Effector CD4-positive, alpha-beta T cell (primary cell): ENCODE results near the gene BRME1.

Experiments
- DNase-seq: peaks from one replicate; pipeline ENCODE4 v3.0.0-alpha.2; 2020

The BRME1 gene

DNA sequence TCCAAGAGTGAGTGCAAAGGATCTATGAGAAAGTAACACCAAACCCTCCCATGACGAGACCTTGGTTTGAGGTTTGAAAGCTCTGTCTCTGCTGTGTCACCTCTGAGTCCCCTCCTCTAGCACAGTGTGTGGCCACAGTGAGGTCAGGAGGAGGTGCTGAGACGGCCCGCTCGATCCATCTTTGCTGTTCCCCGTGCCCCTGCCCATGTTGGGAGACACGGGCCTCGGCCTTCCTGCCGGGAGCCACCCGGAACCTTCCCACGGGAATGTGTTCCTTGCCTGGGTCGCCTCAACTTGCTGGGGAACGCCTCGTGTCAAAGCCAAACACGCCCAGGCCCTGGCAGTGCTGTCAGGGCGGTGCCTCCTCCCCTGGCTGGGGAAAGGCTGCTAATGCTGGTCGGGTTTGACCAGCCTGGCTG, 18.9 kb downstream of the BRME1 start:
- no peak for DNase-seq

DNA sequence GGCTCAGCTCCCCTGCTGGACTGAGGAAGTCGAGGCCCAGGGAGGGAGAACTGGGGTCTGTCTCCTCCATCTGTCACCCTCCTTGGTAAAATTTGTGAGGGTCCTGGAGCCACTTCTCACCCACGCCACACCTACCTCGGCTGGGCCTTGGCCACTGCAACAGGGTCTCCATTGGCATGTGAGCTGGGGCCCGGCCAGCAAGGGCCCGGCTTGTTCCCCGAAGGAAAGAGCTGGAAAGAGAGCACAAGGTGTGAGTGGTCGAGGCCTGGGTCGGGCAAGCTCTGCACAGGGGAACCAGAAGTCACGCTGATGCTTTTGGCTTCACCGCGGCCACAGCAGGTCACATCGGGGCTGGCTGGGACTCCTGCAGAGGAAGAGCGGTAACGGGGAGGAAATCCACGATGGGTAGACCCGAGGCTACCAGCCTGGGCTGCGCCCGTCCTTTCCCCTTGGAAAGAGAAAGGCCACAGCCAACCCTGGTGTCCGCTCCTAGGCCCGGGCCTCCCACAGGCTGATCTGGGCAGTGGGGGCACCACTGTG, 20.0 kb downstream of the BRME1 start:
- no peak for DNase-seq

DNA sequence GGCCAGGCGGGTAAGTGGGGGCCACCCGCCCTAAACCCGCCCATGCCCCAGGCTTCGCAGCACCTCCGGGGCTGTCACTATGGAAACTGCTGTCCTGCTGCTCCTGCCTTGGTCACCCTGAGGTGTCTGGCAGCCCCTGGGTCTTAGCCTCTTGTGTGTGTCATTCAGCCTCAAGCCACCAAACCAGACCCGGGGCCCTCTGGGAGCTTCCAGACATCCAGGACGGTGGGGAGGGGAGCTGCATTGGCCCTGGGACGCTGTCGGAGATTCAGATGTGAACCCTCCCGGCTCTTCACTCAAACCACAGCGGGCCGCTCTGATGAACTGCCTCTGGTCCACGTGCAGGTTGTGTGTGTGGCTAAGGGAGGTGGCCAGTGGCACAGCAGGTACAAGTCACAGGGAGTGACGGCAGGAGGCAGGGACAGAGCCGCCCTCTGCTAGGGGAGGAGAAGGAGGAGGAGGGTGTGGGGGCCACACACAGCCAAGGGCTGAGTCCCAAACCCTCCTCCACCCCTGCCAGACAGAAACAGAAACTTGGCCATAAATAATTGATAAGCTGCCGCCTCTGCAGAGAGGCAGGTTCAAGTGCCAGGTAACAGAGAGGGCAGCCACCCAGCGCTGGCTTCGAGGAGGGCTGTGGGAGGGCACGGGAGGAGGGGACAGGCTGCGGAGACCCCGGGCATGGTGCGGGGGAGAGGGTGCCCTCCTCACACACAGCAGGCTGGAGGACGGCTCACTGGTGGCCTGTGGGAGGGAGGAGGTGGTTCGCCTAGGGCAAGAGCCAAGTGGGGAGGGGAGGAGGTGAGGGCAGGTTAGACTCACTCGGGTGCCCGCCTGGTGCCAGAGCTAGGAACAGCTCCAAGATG, 21.0 kb downstream of the BRME1 start:
- no peak for DNase-seq

DNA sequence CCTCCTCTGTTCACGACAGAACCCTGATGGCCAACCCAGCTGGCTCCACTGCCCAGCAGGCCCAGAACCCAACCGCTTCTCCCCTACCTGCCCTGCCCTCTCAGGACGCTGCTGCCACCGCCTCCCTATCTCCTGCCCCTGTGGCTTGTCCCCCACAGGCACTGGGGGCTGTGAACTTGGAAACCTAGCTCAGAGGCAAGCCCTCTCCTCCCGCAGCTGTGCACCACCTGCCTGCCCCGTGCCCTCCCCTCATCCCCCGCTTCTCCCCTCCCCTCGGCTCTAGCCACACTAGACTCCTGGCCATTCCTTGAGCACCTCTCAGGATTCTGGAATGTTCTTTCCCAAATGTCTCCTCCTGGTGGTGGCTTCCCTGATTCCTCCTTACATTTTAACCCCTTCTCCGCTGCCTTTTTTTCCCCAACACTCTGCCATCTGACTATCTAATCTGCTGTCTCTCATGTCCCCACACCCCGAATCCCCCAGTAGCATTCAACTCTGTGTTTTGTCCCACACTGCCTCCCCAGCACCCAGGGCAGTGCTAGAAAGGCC, 22.3 kb downstream of the BRME1 start:
- DNase-seq = no peak

DNA sequence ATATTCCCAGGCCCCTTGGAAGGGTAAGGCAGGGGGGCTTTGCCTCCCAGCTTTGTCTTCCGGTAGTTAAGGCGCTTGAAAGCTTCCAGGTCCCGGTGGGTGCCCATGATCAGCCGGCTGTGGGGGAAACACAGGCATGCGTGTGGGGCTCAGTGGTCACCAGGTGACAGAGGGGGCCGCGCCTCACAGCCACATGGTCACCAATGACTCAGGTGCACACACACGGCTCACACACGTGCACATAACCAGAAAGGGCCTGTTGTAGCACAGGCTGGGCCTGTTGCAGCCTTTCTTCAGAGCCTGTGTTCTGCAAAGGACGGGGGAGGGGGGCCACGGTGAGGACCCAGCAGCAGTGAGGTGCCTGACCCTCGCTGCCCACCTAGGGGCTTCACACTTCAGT, 23.1 kb downstream of the BRME1 start:
- DNase-seq = no peak

DNA sequence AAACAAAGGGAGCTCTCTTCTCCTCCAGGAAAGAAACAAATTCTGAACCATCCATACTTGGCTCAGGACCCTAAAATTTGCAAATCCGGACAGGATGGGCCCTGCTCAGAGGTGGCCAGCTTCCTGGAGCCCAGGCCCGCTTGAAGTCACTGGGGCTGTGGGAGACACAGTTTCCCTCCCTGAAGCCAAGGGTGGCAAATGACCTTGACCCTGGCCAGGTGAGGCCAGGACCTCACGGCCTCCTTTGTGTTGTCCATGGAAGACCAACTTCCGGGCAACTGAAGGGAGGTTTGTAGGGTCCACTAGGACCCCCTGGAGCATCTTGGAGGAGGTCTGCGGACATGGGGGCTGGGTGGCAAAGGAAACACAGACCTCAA, 23.5 kb downstream of the BRME1 start:
- DNase-seq = no peak

DNA sequence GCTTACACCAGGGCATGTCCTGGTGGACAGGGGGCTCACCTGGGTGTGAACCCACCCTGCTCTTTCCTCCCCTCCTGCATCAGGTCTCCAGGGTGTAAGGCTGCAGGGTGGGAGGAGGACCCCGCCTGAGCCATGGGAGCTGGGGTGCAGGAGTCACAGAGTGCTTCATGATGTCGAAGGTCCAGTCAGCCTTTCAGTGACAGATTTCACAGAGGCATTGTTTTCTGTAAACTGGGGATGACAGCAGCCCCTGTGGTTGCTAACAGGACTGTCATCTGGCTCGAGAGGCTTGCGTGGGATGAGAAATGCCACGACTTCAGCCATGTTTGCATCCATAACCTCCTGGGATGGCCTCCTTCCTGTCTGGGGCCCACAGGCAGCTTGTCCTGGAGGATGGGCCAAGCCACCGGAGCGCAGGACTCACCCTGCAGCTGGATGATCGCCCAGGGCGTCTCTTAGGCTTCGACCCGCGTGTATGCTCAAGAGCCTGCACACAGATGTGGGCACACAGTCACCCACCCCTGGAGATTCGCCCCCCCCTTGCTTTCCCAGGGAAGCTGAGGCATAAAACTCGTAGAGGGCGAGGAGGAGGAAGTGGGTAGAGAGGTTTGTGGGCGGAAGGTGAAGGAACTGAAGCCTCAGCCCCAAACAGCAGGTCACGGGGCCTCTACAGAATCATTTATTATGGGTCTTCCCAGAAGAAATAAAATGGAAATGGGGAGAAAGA, 24.1 kb downstream of the BRME1 start:
- DNase-seq = no peak

DNA sequence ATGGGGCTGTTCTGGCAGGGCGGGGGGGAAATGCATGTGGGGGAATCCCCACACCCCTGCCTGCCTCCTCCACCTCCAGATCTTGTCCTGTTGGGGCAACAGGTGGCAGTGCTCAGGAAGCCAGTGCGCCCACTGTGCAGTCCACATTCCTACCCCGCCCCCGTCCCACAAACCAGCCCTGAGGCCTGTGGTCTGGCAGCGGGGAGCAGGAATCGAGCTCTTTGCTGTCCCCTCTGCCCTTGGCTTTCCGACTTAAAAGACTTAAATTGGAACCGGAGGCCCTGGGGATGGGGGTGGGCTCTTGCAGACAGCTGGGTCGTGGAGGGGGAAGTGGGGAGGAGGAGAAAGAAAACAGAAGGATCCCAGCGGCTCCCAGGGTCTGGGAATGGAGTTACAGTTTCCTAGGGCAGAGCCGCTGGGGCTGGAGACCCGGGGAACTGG, 24.6 kb downstream of the BRME1 start:
- DNase-seq = no peak

DNA sequence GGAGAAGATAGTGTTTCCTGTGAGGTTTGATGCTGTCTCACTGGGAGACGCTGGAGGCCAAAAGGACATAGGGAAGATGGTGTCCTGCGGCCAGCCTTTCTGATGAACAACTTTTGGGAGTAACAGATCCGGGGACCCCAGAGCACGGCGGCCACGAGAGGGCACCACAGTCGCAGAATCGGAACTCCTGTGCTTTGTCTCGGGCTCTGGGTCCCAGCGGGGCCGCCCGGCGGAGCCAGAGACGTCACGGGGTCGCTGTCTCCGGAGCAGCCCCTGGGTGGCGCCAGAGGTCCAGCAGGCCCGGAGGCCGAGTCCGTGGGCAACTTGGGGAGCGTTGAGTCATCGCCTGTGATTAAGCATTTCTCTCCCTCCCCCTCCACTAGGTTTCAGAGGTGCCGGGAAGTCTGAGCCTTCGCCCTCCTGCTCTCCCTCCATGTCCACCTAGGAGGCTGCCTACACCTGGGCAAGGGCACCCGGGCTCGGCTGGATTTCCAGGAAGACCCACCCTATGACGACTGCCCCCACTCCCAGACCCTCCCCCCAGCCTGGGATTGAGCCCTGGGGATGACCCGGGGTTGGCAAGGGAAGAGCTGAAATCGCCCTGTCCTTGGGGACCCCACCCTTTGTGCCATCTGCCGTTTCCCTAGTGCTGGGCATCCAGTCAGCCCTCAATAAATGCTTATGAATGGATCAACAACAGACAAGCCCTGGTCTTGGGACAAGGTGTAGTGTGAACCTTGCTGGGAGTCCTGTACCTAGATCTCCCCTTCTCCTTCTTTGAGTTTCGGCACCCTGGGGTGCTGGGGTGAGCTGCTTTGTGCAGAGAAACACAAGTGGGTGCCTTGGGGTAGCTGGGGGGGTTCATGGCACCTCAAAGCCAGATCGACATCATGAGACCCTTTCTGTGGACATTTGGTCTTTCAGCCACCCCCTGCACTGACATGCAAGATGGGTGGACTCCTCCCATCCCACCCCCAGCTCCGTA, 25.6 kb downstream of the BRME1 start:
- peak; percentile 98 for DNase-seq

DNA sequence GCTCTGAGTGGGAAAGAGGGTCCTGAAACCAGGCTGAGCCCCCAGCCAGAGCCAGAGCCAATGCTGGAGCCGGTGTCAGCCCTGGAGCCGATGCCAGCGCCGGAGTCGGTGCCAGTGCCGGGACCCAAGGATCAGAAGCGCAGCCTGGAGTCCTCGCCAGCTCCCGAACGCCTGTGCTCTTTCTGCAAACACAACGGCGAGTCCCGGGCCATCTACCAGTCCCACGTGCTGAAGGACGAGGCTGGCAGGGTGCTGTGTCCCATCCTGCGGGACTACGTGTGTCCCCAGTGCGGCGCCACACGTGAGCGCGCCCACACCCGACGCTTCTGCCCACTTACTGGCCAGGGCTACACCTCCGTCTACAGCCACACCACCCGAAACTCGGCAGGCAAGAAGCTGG, 28.6 kb downstream of the BRME1 start:
- no peak for DNase-seq

DNA sequence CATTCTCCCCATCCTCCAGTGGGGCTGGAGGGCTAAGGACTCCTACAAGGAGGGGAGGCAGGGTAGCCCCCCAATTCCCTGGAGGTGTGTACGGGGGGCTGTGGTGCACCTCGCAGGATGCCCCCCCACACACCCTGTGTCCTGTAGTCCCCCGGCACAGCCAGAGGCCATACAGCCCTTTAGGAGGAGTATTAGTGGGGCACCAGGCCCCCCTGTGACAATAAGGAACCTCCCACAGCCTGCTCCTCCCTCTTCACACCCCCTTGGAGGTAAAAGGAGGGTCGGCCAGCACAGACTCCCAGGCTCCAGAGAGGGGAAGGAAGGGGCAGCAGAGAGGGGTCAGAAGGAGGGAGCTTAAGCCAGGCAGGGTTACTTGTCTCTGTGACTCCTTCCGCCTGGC, 29.1 kb downstream of the BRME1 start, which contains the start of gene NANOS3:
Gene NANOS3, plus strand, starts transcription at position 301 of the 400 bp plus-strand sequence. CDS start 115 bp downstream, outside the sequence.
- no peak for DNase-seq

DNA sequence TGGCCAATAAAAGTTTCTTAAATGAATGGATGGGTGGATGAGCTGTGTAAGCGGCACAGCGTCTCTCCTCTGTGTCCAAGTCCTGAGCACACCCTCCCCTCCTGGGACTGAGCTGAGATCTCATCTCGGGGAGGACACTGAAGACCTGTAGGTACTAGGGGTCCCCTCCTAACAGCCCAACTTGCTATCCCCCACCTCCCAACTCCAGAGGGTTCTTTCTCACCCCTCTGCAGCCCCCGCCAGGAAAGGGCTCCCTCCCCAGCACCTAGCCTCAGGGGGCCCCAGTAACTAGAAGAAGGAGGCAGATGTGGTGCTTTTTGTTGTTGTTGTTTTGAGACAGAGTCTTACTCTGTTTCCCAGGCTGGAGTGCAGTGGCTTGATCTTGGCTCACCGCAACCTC, 30.1 kb downstream of the BRME1 start:
- DNase-seq = no peak

DNA sequence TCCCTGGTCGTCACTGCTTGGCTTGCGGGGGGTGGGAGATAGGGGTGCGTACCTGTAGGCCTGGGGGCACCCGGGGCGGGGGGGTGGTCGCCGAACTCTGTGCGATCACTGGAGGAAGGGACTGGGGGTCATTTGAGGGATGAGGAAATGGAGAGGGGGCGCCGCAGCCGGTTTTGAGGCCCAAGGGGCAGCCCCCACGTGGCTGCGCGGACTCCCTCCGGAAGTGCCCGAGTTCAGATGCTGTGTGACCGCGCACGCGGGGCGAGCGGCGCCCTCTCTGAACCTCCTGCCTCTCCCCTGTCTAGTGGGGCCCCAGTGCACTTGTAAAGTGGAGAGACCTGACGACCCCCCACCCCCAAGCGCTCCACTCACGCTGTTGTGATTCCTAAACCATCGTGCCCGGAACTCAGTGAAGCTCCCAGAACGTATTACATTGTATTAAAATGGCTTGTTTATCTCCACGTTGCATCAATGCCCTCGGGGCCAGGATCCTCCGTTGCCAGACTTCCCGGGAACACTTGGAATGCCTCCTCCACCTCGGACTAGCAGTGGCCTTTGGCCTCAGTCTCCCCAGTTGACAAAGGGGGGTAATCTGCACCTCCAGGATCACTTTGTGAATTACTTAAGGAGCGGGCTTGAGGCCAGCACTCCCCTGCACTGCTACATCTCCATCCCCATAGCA, 31.9 kb downstream of the BRME1 start:
- no peak for DNase-seq

DNA sequence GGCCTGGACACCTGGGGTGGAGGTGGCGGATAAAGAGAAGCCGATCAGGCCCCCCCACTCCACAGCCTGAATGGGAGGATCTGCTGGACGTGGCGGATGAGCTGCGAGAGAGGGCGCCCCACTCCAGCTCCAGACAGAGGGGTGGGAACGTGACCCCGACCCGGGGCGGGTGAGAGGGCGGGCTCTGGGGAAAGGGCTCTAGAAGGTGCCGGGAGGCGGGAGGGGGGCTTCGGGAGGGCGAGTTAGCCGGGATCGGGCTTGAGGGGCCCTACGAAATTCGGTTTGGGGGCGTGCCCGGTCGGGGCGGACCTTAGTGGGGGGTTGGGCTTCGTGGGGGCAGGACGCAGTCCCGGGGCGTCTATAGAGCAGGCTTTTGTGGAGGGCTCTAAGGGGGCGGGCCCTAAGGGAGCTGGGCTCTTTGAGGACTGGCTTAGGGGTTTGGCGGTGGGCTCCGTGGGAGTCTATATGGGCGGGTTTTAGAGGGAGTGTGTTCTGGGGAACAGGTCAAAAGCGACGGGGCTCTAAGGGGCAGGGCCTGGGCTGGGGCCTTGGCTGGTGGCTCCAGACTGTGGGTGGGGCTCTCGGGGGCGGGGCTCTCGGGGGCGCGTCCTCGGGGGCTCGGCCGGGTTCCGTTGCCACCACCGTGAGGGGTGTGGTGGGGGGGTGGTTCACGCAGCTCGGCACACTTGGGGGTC, 33.1 kb downstream of the BRME1 start:
- DNase-seq = no peak

DNA sequence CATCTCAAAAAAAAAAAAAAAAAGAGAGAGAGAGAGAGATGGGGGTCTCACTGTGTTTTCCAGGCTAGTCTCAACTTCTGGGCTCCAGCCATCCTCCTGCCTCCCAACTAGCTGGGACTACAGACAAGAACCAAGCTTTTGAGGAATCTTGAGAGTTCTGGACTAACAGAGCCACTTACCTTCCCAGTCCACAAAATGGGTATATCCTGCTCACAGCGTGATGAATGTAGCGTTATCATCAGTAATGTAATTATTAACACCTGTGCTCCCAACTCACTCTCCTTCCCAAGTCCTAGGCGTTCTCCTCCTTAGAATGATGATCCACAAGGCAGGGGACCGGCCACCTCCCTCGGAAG, 33.6 kb downstream of the BRME1 start:
- DNase-seq = no peak

DNA sequence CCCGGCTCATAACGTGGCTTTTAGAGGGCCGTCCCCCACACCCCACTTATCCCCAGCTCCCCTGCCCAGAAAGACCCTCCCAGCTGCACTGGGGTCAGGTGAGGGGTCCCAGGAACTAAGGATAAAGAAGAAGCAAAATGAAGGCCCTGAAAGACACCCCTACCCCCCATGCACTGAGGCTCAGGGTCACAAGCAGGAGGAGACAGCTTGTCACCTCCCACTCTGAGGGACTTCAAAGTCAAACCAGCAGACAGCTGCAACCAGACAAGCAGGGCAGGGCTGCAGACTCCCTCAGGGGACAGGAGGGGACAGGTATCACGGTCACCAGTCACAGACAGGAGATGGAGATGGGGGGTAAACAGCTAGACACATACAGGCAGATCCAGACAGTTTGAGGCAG, 35.0 kb downstream of the BRME1 start:
- DNase-seq = no peak

DNA sequence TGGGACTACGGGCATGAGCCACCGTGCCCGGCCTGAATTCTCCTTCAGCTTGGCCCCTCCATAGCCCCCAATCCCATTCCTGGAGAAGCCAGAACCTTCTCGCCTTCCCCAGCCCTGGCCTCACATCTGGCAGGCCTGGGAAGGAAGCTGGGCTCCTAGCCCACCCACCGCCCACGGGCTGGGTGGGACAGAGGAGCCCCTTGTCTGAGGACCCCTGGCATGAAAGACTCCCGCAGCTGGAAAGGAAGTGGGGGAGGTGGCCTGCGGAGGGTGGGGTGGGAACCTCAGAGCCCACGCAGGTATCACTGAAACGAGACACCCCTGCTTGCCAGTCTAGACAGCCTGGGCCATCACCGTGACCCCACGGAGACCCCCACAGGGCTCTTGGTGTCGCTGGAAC, 36.6 kb downstream of the BRME1 start:
- DNase-seq = no peak

DNA sequence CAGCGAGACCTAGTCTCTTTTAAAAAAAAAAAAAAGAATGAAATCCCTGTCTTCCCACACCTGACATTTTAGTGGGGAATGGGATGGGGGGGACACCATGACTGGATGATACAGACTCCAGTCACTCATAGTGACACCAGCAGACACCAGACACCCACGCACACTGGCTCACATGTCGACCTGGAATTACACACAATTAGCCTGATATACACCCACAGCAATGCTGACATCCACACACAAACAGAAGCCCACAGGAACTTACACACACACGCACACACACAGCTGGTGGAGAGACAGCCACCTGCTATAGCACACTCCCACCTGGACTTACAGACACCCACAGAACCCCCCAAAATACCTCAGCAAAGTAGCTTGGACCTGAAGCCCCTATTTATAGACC, 37.3 kb downstream of the BRME1 start:
- no peak for DNase-seq

DNA sequence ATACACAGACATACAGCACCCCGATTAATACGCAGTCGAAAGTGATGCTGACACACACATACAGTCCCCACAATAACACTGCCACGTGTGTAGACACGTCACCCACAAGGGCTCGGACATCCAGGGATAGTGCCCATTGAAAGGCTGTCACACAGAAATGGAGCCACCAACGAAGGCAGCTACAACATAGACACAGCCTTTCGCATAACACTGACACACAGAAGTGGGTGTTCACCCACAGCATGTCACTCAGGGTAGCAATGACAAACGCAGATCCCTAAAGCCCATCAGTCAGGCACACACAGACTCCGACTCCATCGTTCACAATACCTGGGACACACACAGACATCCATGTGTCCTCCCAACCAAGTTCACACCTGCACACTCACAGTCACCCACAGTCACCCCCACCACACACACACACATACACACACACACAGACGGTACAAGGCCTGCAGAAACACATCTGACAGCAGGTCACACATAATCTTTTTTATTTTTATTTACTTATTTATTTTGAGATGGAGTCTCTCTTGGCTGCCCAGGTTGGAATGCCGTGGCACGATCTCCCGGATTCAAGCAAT, 39.4 kb downstream of the BRME1 start:
- no peak for DNase-seq

DNA sequence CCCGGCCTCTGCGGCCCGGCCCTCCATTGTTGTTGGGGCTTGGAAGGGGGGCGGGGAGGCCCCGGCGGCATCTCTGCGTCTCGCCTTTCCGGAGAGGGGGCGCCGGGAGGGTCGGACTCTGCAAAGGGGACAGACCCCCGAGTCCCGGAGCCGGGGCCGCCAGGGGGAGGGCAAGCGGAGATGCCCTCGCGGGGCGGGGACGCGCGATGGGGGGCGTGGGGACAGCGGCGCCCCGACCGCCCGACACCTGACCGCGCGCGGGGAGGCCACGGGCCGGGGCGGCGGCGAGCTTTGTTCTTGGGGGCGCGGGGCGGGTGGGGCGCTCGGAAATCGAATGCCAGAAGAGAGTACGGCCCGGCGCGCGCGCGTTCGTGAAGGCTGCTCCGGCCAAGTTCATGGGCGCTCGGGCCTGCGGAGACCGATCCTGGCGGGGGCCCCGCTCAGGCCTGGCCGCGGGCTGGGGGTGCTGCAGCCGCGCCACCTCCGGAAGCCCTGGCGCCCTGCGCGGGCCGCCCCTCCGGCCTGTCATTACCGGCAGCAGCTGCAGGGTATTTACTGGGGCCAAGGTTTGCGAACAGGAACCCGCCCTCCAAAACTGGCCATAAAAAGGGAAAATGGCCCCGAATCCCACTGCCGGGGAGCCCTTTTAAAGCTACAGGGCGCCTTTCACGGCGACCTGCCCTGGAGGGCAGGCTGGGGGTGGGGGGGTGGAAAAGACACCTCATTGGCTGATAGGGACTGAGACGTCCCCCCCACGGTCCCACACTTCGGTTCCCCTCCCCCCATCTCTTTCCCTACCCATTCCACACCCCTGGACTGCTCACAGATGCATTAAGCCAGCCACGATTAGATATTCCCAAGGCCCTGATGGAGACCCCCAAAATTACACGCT, 40.1 kb downstream of the BRME1 start:
- no peak for DNase-seq
